ENCODE measurements around the gene SNX4.
"Not testable (repeated sequence)": the region's sequence is repeated elsewhere in the genome, so short reads cannot be mapped to it uniquely, and the experiment has no call there.

The SNX4 gene

GRCh38 chr3:125462722-125463299, 57.2 kb downstream of the SNX4 start:
- no peak for DNase-seq (ENCODE audit: low spot score)

- DNase-seq (ENCODE audit: low spot score) = no peak
Measured at GRCh38 chr3:125461896-125462295, 58.1 kb downstream of the SNX4 start.

- no peak for DNase-seq (ENCODE audit: low spot score)
Measured at GRCh38 chr3:125460233-125460632, 59.8 kb downstream of the SNX4 start.

GRCh38 chr3:125443923-125444322, 76.1 kb downstream of the SNX4 start:
- DNase-seq (ENCODE audit: low spot score) = no peak

- DNase-seq (ENCODE audit: low spot score) = no peak
Measured at GRCh38 chr3:125442506-125442905, 77.5 kb downstream of the SNX4 start.

- no peak for DNase-seq (ENCODE audit: low spot score)
Measured at GRCh38 chr3:125440970-125441369, 79.0 kb downstream of the SNX4 start.

- no peak for DNase-seq (ENCODE audit: low spot score)
Measured at GRCh38 chr3:125440559-125440955, 79.4 kb downstream of the SNX4 start.

GRCh38 chr3:125437631-125438435, 82.2 kb downstream of the SNX4 start:
- no peak for DNase-seq (ENCODE audit: low spot score)

- DNase-seq (ENCODE audit: low spot score) = no peak
Measured at GRCh38 chr3:125436921-125437320, 83.1 kb downstream of the SNX4 start.

- DNase-seq (ENCODE audit: low spot score) = no peak
Measured at GRCh38 chr3:125435231-125435630, 84.8 kb downstream of the SNX4 start.

GRCh38 chr3:125434582-125435011, 85.4 kb downstream of the SNX4 start:
- DNase-seq (ENCODE audit: low spot score) = no peak

GRCh38 chr3:125433611-125434041, 86.4 kb downstream of the SNX4 start:
- DNase-seq (ENCODE audit: low spot score) = no peak

- no peak for DNase-seq (ENCODE audit: low spot score)
Measured at GRCh38 chr3:125433091-125433534, 86.9 kb downstream of the SNX4 start.

- DNase-seq (ENCODE audit: low spot score) = no peak
Measured at GRCh38 chr3:125431912-125432790, 87.9 kb downstream of the SNX4 start.

- DNase-seq (ENCODE audit: low spot score) = no peak
Measured at GRCh38 chr3:125431391-125431790, 88.6 kb downstream of the SNX4 start.

GRCh38 chr3:125428216-125428830, 91.7 kb downstream of the SNX4 start:
- DNase-seq (ENCODE audit: low spot score) = no peak

- DNase-seq (ENCODE audit: low spot score) = no peak
Measured at GRCh38 chr3:125418306-125418705, 101.7 kb downstream of the SNX4 start.

GRCh38 chr3:125416235-125416634, 103.8 kb downstream of the SNX4 start:
- no peak for DNase-seq (ENCODE audit: low spot score)

- DNase-seq (ENCODE audit: low spot score) = no peak
Measured at GRCh38 chr3:125414669-125415068, 105.3 kb downstream of the SNX4 start.

- no peak for DNase-seq (ENCODE audit: low spot score)
Measured at GRCh38 chr3:125410922-125411321, 109.1 kb downstream of the SNX4 start.

- DNase-seq (ENCODE audit: low spot score) = no peak
Measured at GRCh38 chr3:125406070-125406469, 113.9 kb downstream of the SNX4 start.

GRCh38 chr3:125405515-125405914, 114.5 kb downstream of the SNX4 start:
- DNase-seq (ENCODE audit: low spot score) = not testable (repeated sequence)

All from HuH-7.5 (cell line).